Sigmoid colon (tissue), 4 donors: Measurements from ENCODE around the gene RASD1.

ENCODE experiments used
- CTCF ChIP-seq, 4 experiments: fragments of 450-650 bp in 3 of 4; fragments of 200-600 bp in 1 of 4; IDR thresholded peaks; one replicate each; pipeline ENCODE4 v1.5.1; 2016 to 2019; ENCODE audit warnings: antibody characterized with exemption in 4 of 4, mild to moderate bottlenecking in 3 of 4, moderate library complexity in 2 of 4
- EP300 ChIP-seq, 4 donors: sonication (generic); formaldehyde crosslinking; IDR thresholded peaks; one replicate each; pipeline ENCODE4 v1.6.1; 2017; ENCODE audit warnings: antibody characterized with exemption in 4 of 4
- POLR2A ChIP-seq, 2 donors: fragments of 450-650 bp; IDR thresholded peaks; one replicate each; pipeline ENCODE4 v1.6.1; 2016; ENCODE audit warnings: antibody characterized with exemption in 2 of 2, mild to moderate bottlenecking in 2 of 2, moderate library complexity in 2 of 2
- POLR2AphosphoS5 ChIP-seq, 4 donors: sonication (generic); formaldehyde crosslinking; IDR thresholded peaks; one replicate each; pipeline ENCODE4 v1.6.1; 2017; ENCODE audit warnings: antibody characterized with exemption in 4 of 4

- TF ChIP-seq POLR2AphosphoS5 (IDR thresholded peaks at IDR 0.05) (no peak), CTCF (IDR thresholded peaks at IDR 0.05) (no peak), POLR2A (IDR thresholded peaks at IDR 0.05) (no peak), EP300 (IDR thresholded peaks at IDR 0.05) (no peak)
Observed at GRCh38 chr17:17448723-17449122, 47.5 kb downstream of the RASD1 start.
